GM12874 (cell line): ENCODE measurements around the gene INPP4B.

Source experiments
- CTCF ChIP-seq: IDR thresholded peaks from 2 replicates; pipeline ENCODE4 v1.5.1; 2011; ENCODE audit warnings: low read depth, mild to moderate bottlenecking, control low read depth, low read length, moderate library complexity; ENCODE audit not compliant: insufficient read depth

The INPP4B gene

GRCh38 chr4:142700531-142700930, 145.6 kb downstream of the INPP4B start:
- no peak for TF ChIP-seq CTCF

DNA sequence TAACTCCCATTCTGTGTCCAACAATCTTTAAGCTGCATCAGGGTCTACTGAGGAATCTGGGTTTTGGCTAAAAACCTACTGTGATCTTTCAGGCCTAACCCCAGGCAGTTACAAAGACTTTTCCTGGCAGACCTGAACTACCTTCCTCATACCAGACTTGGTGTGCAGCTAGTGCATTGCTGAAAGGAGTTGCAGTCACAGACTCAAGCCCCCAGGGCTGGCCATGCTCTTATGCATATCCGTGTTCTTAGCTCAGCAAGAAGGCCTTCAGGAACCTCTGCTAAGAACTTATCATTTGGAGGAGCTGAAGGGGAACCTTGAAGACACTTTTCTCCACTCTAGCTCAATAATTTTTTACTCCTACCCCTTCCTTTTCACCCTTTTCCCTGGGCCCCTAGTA, 147.5 kb downstream of the INPP4B start:
- no peak for TF ChIP-seq CTCF

DNA sequence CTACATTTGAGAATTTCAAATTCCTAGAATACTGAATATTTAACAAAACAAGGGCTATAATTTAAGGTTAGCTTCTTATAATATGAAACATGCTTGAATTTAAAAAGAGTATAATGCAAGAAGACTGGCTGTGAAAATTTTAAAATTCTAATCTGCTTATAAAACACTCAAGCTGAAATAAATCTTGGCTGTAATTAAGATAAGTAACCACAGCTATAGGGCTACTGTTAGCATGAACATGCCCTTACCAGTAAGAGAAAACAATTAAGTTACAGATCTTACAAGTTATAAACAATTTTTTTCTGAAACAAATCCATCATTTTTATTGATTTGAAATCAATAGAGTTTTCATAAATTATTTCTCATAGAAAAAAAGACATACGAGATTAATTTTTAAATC, 148.2 kb downstream of the INPP4B start:
- no peak for TF ChIP-seq CTCF

- TF ChIP-seq CTCF, result no peak
These were observed 148.8 kb downstream of the INPP4B start for GRCh38 chr4:142697320-142697719.

GRCh38 chr4:142696334-142697122, 149.6 kb downstream of the INPP4B start:
- no peak for TF ChIP-seq CTCF

- TF ChIP-seq CTCF, result no peak
These were observed 155.5 kb downstream of the INPP4B start for GRCh38 chr4:142690406-142691163.

DNA sequence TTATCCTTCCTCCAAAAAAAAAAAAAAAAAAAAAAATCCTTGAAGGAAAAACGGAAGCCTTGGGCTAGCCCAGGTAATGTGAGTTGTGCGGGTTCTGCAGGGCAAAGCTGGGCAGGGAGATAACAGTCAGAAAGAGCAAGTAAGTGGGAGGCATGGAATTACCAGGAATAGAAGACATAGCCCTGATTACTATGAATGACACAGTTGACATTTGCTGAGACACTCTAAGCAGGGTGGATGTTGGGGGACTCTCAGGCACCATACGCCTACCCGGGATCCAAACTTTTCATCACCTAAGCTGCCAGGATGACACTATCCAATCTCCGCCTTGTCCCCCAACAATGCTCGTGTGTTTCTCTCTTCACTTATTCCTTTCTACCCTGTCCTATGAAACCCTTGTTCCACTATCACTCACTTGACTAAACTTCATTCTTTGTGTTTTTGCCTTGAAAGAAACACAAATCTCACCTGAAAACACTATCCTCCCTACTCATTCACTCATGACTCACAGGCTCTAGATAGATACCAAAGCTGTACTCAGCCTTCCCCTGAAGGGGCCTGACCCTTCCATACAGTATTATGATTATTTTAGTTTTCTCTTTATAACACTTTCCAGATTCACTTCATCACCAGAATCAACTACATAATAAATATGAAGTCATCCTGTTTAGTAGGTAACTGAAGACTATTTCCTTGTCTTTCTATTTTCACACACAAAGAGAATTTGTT, 158.4 kb downstream of the INPP4B start:
- TF ChIP-seq CTCF, result no peak
